Measurements from ENCODE around the gene PIN1. TPM values are rescaled to one million over a fixed set of nuclear protein-coding genes. Genes with fewer than 3 reads are reported as not detected.

Gene PIN1
- total and polyA plus RNA-seq, 2 of the 8 experiments (the other 6 are each of a cell fraction or from before 2014, with no cell fraction given) = 78.3 to 90.8 TPM

DNA sequence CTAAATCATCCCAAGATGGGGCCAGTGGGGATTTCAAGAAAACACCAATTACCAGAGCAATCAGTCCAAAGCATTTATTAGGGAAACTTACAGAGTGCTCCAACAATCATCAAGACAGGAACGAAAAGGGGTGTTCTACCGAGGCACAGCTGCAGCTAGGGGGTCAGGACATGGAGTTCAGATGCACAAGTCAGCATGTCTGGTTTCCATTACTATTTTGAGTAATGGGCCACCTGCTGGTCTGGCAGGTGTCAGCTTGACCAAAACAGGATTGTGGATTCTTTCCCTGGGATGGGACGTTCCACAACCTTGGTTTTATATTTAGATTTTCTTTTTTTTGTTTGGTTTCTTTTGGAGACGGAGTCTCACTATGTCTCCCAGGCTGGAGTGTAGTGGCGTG, 11.3 kb upstream of the PIN1 start (continued):
- TF ChIP-seq EZH2 (IDR thresholded peaks at IDR 0.05; ENCODE audit: low read depth, low read length, severe bottlenecking) (no peak), BCL11A (IDR thresholded peaks at IDR 0.05; ENCODE audit: low read depth in 2 of 2, low read length in 2 of 2) (no peak)
